Brain microvascular endothelial cell (primary cell): ENCODE measurements around the gene CHST15.

Source experiments
- DNase-seq: peaks from one replicate; pipeline ENCODE4 v3.0.0-alpha.2; 2020
- H3K27ac ChIP-seq: fragments of 250-450 bp; sonication (Bioruptor Pico); 2 replicates; pipeline ENCODE4 v1.5.1; 2020; ENCODE audit warnings: mild to moderate bottlenecking, moderate library complexity
- H3K27me3 ChIP-seq: fragments of 250-450 bp; sonication (Bioruptor Pico); replicated peaks from 2 replicates; pipeline ENCODE4 v1.5.1; 2020; ENCODE audit warnings: mild to moderate bottlenecking
- H3K36me3 ChIP-seq: fragments of 250-450 bp; sonication (Bioruptor Pico); replicated peaks from 2 replicates; pipeline ENCODE4 v1.5.1; 2020; ENCODE audit warnings: mild to moderate bottlenecking
- H3K4me3 ChIP-seq: 2 replicates; pipeline ENCODE4 v1.5.1; 2011; ENCODE audit warnings: low read depth, mild to moderate bottlenecking, control low read depth, low read length, moderate library complexity
- CTCF ChIP-seq: IDR thresholded peaks from 2 replicates; pipeline ENCODE4 v1.5.1; 2011; ENCODE audit warnings: low read depth, mild to moderate bottlenecking, moderate library complexity, low read length, control low read depth, inconsistent platforms; ENCODE audit errors: missing control alignments
- in situ Hi-C: cut with HindIII; loops from 2 replicates; pipeline ENCODE4 v1.10.0; 2017; ENCODE audit warnings: low sequenced_read_pairs, low pct_ligation_motif_present

Gene CHST15

GRCh38 chr10:124043310-124044142 lies 49.9 kb downstream of the CHST15 start:
- no peak overlapping the region for H3K27ac ChIP-seq
- no peak overlapping the region for H3K4me3 ChIP-seq
- no peak for TF ChIP-seq CTCF
- no peaks in the 10 kb centered on the region for H3K27me3 ChIP-seq
- in situ Hi-C loops = no loop called here
- peaks cover 6% of the 10 kb centered on the region for H3K36me3 ChIP-seq
- DNase-seq = no peak

- no peaks in the 10 kb centered on the region for H3K27me3 ChIP-seq
- in situ Hi-C loops = no loop called here
- no peak for DNase-seq
- H3K27ac ChIP-seq = no peak overlapping the region
- H3K4me3 ChIP-seq = no peak overlapping the region
- H3K36me3 ChIP-seq = peaks cover 6% of the 10 kb centered on the region
- no peak for TF ChIP-seq CTCF
These were observed 50.6 kb downstream of the CHST15 start for GRCh38 chr10:124042656-124043309.

GRCh38 chr10:124041675-124042445 lies 51.5 kb downstream of the CHST15 start:
- no peak for TF ChIP-seq CTCF
- DNase-seq = no peak
- H3K4me3 ChIP-seq = no peak overlapping the region
- in situ Hi-C loops = no loop called here
- H3K27me3 ChIP-seq = no peaks in the 10 kb centered on the region
- no peak overlapping the region for H3K27ac ChIP-seq
- peaks cover 6% of the 10 kb centered on the region for H3K36me3 ChIP-seq

- Histone ChIP-seq H3K36me3 (peaks cover 6% of the 10 kb centered on the region), H3K27me3 (no peaks in the 10 kb centered on the region), H3K27ac (no peak overlapping the region), H3K4me3 (no peak overlapping the region)
- TF ChIP-seq CTCF = no peak
- no peak for DNase-seq
- in situ Hi-C loops = no loop called here
These were observed 52.8 kb downstream of the CHST15 start for GRCh38 chr10:124040451-124041188.

- H3K27ac ChIP-seq = no peak overlapping the region
- H3K4me3 ChIP-seq = no peak overlapping the region
- peaks cover 6% of the 10 kb centered on the region for H3K36me3 ChIP-seq
- H3K27me3 ChIP-seq = no peaks in the 10 kb centered on the region
- TF ChIP-seq CTCF = no peak
- DNase-seq = no peak
- in situ Hi-C loops = no loop called here
These were observed 53.9 kb downstream of the CHST15 start for GRCh38 chr10:124039483-124040013.
